NCI-H1436 (cell line): Measurements from ENCODE around the gene ZSCAN30.
A peak's percentile ranks its signal among the peaks of the same experiment; 100 is the strongest.

Experiments used
- DNase-seq: peaks from one replicate; lab custom pipeline; 2025; lab: John Stamatoyannopoulos, UW

The ZSCAN30 gene

GRCh38 chr18:35290094-35290735 lies at the start of gene ZSCAN30:
ZSCAN30 (minus strand) TSS chr18:35290229; CDS start chr18:35264352, 25,877 bp downstream.
- peak; percentile 93 for DNase-seq

GRCh38 chr18:35337286-35337685 lies 47.3 kb upstream of the ZSCAN30 start:
- no peak for DNase-seq

- no peak for DNase-seq
Measured at GRCh38 chr18:35335866-35336265, 45.8 kb upstream of the ZSCAN30 start.

- no peak for DNase-seq
Measured at GRCh38 chr18:35334821-35335220, 44.8 kb upstream of the ZSCAN30 start.

GRCh38 chr18:35334212-35334611 lies 44.2 kb upstream of the ZSCAN30 start:
- DNase-seq: no peak

- no peak for DNase-seq
Measured at GRCh38 chr18:35331367-35332087, 41.5 kb upstream of the ZSCAN30 start.

GRCh38 chr18:35328868-35329267 lies 38.8 kb upstream of the ZSCAN30 start:
- no peak for DNase-seq

GRCh38 chr18:35326695-35327387 lies 36.8 kb upstream of the ZSCAN30 start:
- no peak for DNase-seq

GRCh38 chr18:35324926-35325655 lies 35.1 kb upstream of the ZSCAN30 start:
- no peak for DNase-seq

GRCh38 chr18:35322486-35323458 lies 32.7 kb upstream of the ZSCAN30 start:
- no peak for DNase-seq

GRCh38 chr18:35311496-35311895 lies 21.5 kb upstream of the ZSCAN30 start:
- no peak for DNase-seq

- DNase-seq: no peak
Measured at GRCh38 chr18:35306588-35307250, 16.7 kb upstream of the ZSCAN30 start.

GRCh38 chr18:35303610-35304009 lies 13.6 kb upstream of the ZSCAN30 start:
- no peak for DNase-seq

GRCh38 chr18:35296060-35296459 lies 6.0 kb upstream of the ZSCAN30 start:
- DNase-seq: no peak

GRCh38 chr18:35291166-35291565 lies 1.1 kb upstream of the ZSCAN30 start:
- no peak for DNase-seq

- DNase-seq: no peak
Measured at GRCh38 chr18:35289727-35290093, 319 bp downstream of the ZSCAN30 start.

- no peak for DNase-seq
Measured at GRCh38 chr18:35289293-35289692, 736 bp downstream of the ZSCAN30 start.

GRCh38 chr18:35284841-35285240 lies 5.2 kb downstream of the ZSCAN30 start:
- no peak for DNase-seq

GRCh38 chr18:35283923-35284794 lies 5.9 kb downstream of the ZSCAN30 start:
- DNase-seq: no peak

- DNase-seq: no peak
Measured at GRCh38 chr18:35282353-35282752, 7.7 kb downstream of the ZSCAN30 start.
